ENCODE measurements around the gene LEP.
A peak's percentile ranks its signal among the peaks of the same experiment; 100 is the strongest.

LEP gene

DNA sequence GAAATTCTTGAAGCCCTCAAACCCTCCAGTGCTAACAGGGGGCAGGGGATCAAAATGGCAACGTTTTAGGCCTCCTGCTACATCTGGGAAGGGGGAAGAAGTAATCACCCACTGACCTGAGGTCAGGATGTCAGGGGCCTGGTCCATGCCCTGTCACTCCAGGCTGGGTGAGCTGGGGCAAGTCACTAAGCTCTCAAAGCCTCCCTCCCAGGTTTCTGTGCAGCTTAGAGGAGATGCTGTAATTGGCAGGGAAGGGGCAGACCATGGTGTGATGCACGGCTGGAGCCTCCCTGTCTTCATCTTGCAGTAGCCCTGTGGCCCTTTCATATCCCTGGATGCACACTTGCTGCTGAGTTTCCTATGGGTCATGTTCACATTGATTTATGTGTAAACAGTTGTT is 27.2 kb downstream of the LEP start:
- no peak for DNase-seq (ENCODE audit: low read depth)
- TF ChIP-seq, protein P1, sequence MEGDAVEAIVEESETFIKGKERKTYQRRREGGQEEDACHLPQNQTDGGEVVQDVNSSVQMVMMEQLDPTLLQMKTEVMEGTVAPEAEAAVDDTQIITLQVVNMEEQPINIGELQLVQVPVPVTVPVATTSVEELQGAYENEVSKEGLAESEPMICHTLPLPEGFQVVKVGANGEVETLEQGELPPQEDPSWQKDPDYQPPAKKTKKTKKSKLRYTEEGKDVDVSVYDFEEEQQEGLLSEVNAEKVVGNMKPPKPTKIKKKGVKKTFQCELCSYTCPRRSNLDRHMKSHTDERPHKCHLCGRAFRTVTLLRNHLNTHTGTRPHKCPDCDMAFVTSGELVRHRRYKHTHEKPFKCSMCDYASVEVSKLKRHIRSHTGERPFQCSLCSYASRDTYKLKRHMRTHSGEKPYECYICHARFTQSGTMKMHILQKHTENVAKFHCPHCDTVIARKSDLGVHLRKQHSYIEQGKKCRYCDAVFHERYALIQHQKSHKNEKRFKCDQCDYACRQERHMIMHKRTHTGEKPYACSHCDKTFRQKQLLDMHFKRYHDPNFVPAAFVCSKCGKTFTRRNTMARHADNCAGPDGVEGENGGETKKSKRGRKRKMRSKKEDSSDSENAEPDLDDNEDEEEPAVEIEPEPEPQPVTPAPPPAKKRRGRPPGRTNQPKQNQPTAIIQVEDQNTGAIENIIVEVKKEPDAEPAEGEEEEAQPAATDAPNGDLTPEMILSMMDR (IDR thresholded peaks at IDR 0.05; ENCODE audit: insufficient read depth, low read depth, low read length, missing control alignments): no peak
- no peak overlapping the region for H3K4me3 ChIP-seq (ENCODE audit: low read length)

DNA sequence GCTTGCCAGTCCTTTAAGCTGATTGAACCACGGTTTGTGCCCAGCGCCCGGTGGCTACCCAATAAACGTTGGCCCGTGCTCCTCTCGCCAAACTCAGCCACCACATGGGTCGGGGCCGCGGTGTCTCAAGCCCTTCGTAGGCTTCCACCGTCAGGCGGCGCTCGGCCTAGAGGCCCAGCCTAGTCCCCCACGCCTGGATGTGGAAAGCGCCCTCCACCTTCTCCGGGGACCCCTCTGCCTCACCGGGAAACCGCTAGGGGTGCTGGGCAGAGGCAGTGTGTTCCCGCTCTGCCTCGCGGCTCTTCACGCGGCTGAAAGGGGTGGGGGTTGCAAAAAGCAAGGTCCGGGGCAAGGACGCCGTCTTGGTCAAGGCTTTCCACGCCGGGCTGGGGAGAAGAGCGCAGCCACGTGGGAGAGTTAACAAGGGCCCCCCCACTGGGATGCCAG is 29.8 kb downstream of the LEP start:
- no peak for DNase-seq (ENCODE audit: low read depth)
- no peak overlapping the region for H3K4me3 ChIP-seq (ENCODE audit: low read length)
- TF ChIP-seq, protein P1 (IDR thresholded peaks at IDR 0.05; ENCODE audit: insufficient read depth, low read depth, low read length, missing control alignments): no peak

DNA sequence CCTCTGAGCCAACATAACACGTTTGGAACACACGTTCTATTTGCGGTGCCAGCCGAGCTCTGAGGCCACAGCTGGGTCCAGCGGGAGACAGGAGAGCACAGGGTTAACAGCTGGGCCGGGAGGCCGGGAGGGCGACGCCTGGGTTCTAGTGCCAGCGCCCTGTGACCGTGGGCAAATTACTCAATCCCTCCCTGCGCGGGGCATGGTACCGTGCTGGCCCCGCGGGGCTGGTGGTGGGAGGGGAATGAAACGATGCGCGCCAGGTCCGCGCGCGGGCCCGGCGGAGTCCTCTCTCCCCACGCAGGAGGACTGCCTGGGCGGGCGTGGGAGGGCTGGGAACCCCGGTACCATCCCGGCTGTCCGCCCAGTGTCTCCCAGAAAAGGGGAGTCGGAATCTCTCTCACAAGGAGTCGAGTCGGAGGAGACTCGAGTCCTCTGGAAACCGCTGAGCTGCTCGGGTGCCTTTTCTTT is 30.4 kb downstream of the LEP start:
- DNase-seq (ENCODE audit: low read depth): no peak

DNA sequence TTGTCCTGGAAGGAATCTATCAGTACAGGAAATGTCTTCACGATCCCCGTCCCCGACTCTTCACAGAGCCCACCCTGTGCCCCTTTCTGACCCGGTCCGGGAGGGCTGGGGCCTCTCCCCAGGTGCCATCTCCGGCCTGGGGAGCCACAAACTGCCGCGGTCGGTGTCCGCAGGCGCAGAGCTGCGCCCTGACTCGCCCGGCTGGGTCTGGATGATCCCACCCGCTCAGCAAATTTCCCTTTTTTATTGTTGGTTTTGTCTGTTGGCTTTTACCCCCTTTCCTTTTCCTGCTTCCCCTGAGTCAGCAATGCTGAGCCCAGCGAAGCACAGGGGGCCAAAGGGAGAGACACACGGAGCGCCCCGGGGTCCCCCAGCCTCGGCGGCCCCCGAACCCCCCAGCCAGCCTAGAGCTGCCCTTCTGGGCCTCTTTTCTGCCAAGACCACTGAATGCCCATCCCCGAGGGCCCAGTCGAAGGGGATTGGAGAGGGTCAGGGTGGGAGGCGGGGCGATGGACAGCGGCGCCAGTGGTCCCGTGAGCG is 30.9 kb downstream of the LEP start:
- DNase-seq (ENCODE audit: low read depth): no peak
- H3K4me3 ChIP-seq (ENCODE audit: low read length): peak overlapping the region; percentile 16
- TF ChIP-seq, protein P1 (IDR thresholded peaks at IDR 0.05; ENCODE audit: insufficient read depth, low read depth, low read length, missing control alignments): no peak

More for the DNA sequence above, 30.4 kb downstream of the LEP start:
- peak overlapping the region; percentile 16 for H3K4me3 ChIP-seq (ENCODE audit: low read length)
- TF ChIP-seq, protein P1 (IDR thresholded peaks at IDR 0.05; ENCODE audit: insufficient read depth, low read depth, low read length, missing control alignments): no peak

DNA sequence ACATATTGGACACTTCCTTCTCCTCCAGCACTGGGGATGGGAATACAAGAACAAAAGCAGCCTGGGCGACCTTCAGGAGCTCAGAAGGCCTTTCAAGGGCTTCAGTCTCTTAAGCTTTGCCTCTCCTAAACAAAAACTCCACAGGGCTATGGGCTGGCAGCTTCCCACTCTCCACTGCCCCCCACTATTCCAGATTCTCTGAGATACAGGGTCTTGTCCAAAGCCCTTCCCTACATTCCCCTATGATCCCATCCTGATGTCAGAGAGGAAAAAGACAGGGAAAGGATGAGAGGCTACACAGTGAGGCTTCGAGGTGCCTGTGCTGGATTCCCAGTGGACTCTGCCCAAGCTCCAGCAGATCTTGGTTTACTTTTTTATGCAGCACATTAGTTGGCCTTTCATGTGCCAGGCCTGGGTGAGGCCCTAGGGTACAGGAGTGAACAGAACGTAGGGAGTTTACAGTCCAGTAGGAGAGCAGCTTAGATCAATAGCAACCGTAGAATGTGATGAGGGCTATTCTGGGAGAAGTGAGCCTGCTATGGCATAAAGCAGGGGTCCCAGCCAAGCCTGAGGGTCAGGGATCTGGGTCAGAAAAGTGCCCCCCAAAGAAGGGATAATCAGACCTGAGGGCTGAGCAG is 33.3 kb downstream of the LEP start:
- H3K4me3 ChIP-seq (ENCODE audit: low read length): no peak overlapping the region
- TF ChIP-seq, protein P1 (IDR thresholded peaks at IDR 0.05; ENCODE audit: insufficient read depth, low read depth, low read length, missing control alignments): no peak
- no peak for DNase-seq (ENCODE audit: low read depth)

DNA sequence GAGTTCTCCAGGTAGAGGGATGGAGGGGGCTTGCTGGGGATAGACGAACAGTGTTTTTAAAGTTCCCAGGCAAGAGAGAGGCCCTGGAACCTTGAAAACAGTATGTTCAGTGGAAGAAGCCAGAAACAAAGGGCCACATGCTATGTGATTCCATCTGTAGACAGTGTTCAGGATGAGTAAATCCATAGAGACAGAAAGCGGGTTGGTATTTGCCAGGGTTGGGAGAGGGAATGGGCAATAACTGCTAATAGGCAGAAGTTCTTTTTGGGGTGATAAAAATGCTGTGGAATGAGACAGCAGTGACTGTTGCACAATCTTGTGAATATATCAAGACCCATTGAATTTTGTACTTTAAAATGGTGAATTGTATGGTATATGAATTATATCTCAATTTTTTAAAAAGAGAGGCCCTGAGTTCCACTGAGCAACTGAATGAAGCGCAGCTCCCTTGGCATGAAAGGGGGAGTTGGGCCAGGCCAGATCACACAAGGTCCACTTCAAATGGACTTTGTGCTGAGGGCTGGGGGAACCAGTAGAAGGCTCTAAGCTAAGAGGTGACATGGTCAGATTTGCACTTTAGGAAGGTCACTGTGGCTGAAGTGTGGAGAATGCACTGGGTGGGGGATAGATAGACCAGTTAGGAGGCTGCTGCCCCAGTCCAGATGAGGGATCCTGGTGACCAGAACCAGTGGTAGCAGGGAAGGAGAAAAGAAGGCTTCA is 34.0 kb downstream of the LEP start:
- TF ChIP-seq, protein P1 (IDR thresholded peaks at IDR 0.05; ENCODE audit: insufficient read depth, low read depth, low read length, missing control alignments): no peak
- no peak overlapping the region for H3K4me3 ChIP-seq (ENCODE audit: low read length)
- no peak for DNase-seq (ENCODE audit: low read depth)

Measured in epithelial cell of esophagus (primary cell).